EL (cell line): ENCODE results near the gene DCLK1.
A peak's percentile ranks its signal among the peaks of the same experiment; 100 is the strongest.

Source experiments
- DNase-seq: peaks from one replicate; pipeline ENCODE4 v3.0.0-alpha.2; 2016

DCLK1 gene

GRCh38 chr13:35936246-35936978, 194.8 kb downstream of the DCLK1 start:
- DNase-seq, result no peak

DNA sequence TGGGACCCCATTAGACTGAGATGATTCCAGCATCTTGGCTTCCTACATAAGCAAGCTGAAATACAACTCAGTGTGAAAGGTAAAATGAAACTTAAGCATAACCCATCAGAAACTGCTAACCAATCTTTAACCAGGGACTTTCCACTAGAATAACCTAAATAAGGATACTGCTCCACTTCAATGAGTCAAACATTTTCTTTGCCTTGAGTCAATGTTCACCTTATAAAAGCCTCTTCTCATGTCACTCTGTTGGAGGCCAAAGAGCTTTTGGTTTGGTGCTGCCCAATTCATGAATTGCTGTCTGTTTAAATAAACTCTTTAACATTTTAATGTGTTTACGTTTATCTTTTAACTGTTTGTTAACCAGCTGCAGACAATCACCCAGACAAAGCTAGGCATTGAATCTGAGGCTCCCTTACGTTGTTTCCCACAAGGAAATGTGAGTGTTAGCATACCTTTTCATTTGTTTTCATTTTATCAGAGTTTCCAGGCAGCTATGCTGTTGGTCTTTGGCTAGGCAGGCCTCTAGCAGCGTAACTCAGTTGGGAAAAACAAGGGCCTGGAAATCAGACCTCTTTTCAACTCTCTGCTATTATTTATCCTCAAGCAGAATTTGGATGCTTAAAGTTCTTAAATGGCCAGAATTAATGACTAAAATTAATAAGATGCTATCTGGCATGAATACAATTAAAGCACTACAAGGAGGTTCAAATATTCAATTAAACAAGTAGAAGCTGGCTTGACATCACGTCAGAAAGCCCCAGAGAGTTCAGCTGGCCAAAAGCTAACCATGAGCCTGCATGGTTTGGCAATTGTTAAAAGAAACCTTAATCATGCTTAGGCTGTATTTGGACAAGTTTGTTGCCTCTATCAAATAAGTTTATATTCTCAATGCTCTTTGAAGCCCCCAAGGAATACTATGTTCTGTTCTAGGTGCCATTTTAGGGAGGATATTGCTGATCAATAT, 200.2 kb downstream of the DCLK1 start:
- no peak for DNase-seq

GRCh38 chr13:35927567-35928021, 203.6 kb downstream of the DCLK1 start:
- DNase-seq, result peak; percentile 90

DNA sequence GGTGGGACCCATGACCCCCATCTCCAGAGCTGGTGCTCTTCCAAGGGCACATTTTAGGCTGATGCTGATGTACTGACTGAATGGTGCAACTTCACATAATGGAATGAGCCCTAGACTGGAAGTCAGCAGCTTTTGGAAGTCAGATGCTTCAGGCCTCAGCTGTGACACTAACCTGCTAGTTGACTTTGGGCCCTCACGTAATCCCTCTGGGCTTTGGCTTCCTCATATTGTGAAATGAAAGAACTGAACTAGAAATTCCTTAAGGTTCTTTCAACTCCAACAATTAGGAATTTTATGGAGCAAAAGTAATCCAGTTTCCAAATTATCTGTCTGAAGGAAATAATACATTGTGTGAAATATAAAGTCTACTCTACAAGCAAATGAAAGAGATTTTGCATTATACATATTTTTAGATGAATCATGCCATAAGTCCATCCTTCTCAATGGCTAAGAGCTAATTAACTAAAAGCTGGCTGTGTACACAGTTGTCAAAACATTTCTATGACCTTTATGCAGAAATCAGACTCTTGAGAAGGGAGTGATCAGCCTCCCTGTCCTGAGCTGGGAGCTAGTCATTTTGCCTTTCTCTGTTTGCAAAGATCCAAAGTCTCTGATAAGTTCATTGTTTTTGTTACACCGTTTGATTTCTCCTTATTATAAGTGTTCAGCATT, 204.2 kb downstream of the DCLK1 start:
- no peak for DNase-seq

- no peak for DNase-seq
Observed at GRCh38 chr13:35925669-35926068, 205.5 kb downstream of the DCLK1 start.

- peak; percentile 63 for DNase-seq
Observed at GRCh38 chr13:35923347-35923746, 207.8 kb downstream of the DCLK1 start.

DNA sequence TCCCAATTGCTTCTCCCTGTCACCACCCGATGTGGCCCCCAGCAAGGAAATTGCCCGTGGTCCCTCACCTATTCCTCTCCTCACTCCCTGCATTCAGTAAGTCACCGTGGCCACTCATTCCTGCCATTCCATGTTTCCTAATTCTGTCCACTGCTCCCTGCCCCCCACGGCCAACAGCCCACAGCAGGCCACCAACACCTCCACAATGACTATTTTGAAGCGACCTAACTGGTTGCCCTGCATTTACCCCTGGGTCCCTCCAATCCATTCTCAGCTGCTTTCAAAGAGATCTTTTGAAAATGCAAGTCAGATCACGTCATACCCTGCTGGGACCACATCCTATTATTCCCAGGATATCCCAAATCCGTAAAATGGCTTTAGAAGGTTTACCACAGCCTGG, 210.4 kb downstream of the DCLK1 start:
- DNase-seq, result no peak

DNA sequence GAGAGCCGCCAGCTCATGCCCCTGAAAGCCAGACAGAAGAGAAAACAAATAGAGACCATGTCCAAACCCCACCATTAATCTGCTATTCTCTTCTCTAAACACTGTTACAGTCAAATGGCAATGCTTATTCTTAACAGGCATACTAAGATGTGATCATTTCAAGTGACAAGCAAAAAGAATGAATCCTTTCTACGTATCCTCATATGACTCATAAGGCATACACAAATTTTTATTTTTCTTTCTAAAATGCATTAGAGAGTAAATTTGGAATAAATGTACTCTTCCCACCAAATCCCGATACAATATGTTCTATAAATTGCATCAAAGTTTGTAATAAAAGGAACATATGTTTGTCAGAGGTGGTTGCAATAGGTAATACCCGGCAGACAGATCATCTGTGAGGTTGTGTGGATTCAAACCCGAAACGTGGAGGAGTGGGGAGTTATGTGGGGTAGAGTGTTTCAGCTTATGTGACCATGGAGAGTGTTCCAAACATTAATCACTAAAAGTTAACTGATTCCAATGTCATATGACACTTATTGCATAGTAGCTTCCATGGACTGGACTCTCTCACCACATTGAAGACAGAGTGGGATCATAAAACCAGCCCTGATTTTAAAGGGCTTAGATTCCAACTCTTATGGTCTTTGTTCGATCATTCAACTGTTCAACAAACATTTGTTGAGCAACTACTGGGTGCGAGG, 213.1 kb downstream of the DCLK1 start:
- DNase-seq, result no peak

DNA sequence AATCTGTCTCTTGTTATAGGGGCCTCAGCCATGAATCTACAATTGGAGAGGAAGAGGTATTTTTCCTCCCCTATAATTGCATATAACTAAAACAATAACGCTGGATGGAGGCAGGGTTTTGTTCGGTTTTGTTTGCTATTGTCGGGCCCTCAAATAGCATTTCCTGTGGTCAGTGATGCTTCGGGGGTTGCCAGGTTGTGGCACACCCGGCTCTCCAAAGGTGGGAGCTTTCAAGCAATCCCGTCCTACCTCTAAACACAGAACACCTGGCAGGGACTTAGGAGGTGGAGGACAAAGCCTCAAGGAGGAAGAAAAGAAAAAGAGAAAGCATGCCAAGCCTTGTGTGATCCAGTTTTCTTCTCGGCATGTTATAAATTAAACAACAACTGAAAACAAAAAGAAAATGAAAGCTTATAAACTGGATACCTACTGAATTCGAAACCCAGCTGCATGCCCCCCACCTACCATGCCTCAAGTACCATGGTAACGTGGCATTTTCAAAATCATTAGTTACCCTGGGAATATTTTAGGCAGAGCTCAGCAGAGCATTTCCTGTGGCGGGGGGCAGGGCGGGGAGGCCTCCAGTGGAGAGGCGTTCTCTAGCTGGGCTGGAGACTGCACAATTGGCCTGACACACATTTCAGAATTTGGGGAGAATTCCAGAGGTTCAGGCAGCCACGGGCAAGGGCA, 213.8 kb downstream of the DCLK1 start:
- DNase-seq, result peak; percentile 15

GRCh38 chr13:35916146-35916545, 215.0 kb downstream of the DCLK1 start:
- DNase-seq, result no peak

DNA sequence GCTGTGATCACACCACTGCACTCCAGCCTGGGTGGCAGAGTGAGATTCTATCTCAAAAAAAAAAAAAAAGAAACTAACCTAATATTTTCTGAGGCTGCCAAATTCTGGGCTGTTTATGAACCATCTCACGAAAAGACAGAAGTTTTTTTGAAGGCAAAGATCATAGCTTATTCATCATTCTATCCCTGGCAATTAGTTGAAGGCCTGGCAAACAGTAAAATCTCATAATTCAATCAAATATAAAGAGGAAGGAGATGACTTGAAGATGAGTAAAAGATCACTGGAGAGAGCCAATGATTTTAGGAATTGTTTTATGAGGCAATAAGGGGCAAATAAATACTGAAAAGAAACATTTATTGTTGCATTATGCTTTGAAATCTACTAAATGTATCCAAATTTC, 216.5 kb downstream of the DCLK1 start:
- no peak for DNase-seq

DNA sequence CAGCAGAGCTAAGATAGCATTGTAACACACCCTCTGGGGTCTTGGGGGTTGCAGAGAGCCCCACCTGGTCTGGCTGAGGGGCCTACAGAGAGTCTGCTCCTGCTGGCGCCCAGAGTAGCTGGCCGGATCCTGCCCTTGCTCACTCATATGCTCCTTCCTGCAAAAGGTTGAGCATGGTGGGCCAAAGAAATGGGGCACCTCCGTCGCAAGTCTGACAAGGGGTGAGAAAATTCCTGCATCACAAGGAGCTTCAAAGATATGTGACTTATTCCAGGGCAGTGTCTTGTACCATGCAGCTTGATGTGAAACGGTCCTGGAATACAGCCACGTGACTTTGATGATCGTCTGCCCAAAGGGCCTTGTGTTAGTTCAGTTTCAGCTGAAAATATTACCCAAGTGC, 218.3 kb downstream of the DCLK1 start:
- no peak for DNase-seq

- DNase-seq, result no peak
Observed at GRCh38 chr13:35909837-35910540, 221.2 kb downstream of the DCLK1 start.

DNA sequence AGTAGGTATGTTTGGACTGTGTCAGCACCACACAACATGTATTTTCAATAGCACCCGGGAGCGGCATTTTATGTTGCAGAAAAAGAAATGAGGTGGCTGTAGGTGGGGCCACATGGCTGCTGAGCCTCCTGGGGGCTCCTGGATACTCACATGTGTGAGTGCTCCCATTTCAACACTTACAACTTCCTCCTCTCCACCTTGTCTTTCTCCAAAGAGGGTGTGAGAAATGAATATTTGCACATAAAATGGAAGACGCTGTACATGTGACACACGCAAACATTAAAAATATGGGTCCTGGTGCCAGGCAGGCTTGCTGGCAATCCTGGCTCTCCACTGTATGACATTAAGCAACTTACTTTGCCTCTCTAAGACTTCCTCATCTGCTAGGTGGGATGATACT, 222.1 kb downstream of the DCLK1 start:
- DNase-seq, result no peak

DNA sequence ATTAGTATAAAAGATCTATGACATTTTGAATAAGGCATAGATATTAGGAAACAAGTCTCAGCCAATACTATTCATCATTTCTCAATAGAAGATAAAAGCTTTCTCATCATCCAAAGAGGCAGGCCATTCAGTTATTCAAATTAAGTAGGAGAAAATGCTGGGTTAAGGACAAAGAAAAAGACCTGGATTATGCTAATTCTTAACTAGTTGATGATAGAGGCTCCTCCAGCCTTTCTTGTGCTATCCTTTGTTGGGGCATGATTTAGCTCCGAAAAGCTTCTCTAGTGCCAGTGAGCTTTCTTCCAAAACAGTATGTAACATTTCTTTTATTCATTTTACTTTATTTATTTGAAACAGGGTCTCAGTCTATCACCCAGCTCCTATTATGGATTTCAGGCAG, 223.0 kb downstream of the DCLK1 start:
- no peak for DNase-seq

- no peak for DNase-seq
Observed at GRCh38 chr13:35906636-35907035, 224.5 kb downstream of the DCLK1 start.

- DNase-seq, result no peak
Observed at GRCh38 chr13:35903075-35903474, 228.1 kb downstream of the DCLK1 start.

GRCh38 chr13:35898041-35898440, 233.1 kb downstream of the DCLK1 start:
- no peak for DNase-seq

- DNase-seq, result no peak
Observed at GRCh38 chr13:35894636-35895035, 236.5 kb downstream of the DCLK1 start.

DNA sequence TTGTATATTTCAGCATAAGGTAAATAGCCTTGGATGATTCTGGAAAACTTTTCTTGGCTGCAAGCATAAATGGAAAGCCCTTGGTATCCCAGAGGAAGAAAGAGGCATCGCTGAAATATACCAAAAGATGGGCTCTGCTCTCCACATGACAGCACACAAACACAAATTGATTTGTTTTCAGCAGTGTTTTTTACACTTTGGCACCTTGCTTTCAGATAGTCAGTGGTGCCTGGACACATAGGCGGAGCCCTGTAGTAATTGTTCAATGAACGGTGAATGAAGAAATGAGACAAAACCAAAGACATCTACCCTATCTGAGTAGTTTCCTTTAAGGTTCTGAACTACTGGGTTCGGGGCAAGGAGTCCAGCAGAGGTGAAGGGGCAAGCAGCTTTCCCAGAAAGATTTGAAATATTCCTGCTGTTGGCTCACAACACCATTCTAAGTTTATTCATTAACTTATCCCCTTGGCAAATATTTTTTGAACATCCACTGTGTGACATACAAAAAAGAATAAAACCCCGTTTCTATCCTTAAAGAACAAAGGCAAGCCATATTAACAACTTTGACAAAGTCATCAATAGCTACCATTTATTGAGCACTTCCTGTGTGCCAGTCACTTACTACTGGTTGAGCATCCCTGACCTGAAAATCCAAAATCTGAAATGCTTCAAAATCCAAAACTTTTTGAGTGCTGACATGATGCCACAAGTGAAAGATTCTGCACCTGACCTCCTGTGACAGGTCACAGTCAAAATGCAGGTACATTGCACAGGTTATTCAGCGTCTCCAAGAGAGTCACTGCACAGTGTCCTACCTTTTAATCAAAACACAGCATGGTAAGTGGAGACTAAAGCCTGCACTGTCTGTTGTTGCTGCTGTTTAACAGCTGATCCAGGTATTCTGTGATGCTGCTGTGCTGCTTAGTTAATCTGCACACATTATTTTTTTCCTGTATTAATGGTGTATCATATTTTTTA, 238.1 kb downstream of the DCLK1 start:
- DNase-seq, result no peak
